Type B pancreatic cell (in vitro differentiated cells): ENCODE measurements around the gene COLGALT1. TPM values are rescaled to one million over a fixed set of nuclear protein-coding genes. Genes with fewer than 3 reads are reported as not detected.

Source experiments
- DNase-seq: peaks from one replicate; pipeline ENCODE4 v3.0.0; 2021; ENCODE audit warnings: mixed read lengths; ENCODE audit not compliant: unreplicated experiment; ENCODE audit errors: extremely low spot score
- H3K27ac Mint-ChIP-seq: 2 replicates; pipeline ENCODE4 v1.8.0; 2021; ENCODE audit warnings: mild to moderate bottlenecking, mixed read lengths
- H3K27me3 Mint-ChIP-seq: 2 replicates; pipeline ENCODE4 v1.8.0; 2021; ENCODE audit warnings: mixed read lengths
- H3K36me3 Mint-ChIP-seq: 2 replicates; pipeline ENCODE4 v1.8.0; 2021; ENCODE audit warnings: mixed read lengths
- H3K4me1 Mint-ChIP-seq: one replicate; pipeline ENCODE4 v1.8.0; 2021; ENCODE audit warnings: mixed read lengths; ENCODE audit not compliant: unreplicated experiment
- H3K4me3 Mint-ChIP-seq: 2 replicates; pipeline ENCODE4 v1.8.0; 2021; ENCODE audit warnings: mild to moderate bottlenecking, mixed read lengths
- H3K9me3 Mint-ChIP-seq: 2 replicates; pipeline ENCODE4 v1.8.0; 2021; ENCODE audit warnings: mixed read lengths
- CTCF ChIP-seq: fragments of 200-600 bp; sonication (generic); conservative IDR thresholded peaks from 2 replicates; pipeline ENCODE4 v1.5.0; 2021; ENCODE audit warnings: antibody characterized with exemption, mild to moderate bottlenecking
- total RNA-seq: library from RNA; stranded (reverse); gene quantifications from 2 replicates; pipeline ENCODE4 v1.2.1, GENCODE V29; 2021; ENCODE audit warnings: low replicate concordance

The COLGALT1 gene
- total RNA-seq, 1 donor from 2014 or later: 73.7 TPM

- Mint-ChIP-seq H3K36me3 (no peaks in the 10 kb centered on the region), H3K27me3 (peaks cover 5% of the 10 kb centered on the region), H3K4me3 (no peak overlapping the region), H3K9me3 (peaks cover 3% of the 10 kb centered on the region), H3K4me1 (no peaks in the 10 kb centered on the region), H3K27ac (no peak overlapping the region)
- no peak for DNase-seq
- TF ChIP-seq CTCF: no peak
Measured at GRCh38 chr19:17528610-17529009, 26.8 kb upstream of the COLGALT1 start.

GRCh38 chr19:17529239-17530158, 25.9 kb upstream of the COLGALT1 start:
- Mint-ChIP-seq H3K36me3 (no peaks in the 10 kb centered on the region), H3K4me3 (no peak overlapping the region), H3K9me3 (peaks cover 3% of the 10 kb centered on the region), H3K27ac (no peak overlapping the region), H3K4me1 (no peaks in the 10 kb centered on the region), H3K27me3 (peaks cover 5% of the 10 kb centered on the region)
- no peak for DNase-seq
- no peak for TF ChIP-seq CTCF

GRCh38 chr19:17530586-17530985, 24.9 kb upstream of the COLGALT1 start:
- H3K4me1 Mint-ChIP-seq: no peaks in the 10 kb centered on the region
- no peak for TF ChIP-seq CTCF
- H3K4me3 Mint-ChIP-seq: no peak overlapping the region
- peaks cover 3% of the 10 kb centered on the region for H3K9me3 Mint-ChIP-seq
- H3K36me3 Mint-ChIP-seq: no peaks in the 10 kb centered on the region
- H3K27me3 Mint-ChIP-seq: peaks cover 5% of the 10 kb centered on the region
- DNase-seq: no peak
- no peak overlapping the region for H3K27ac Mint-ChIP-seq

- H3K4me3 Mint-ChIP-seq: no peak overlapping the region
- peaks cover 14% of the 10 kb centered on the region for H3K27me3 Mint-ChIP-seq
- H3K4me1 Mint-ChIP-seq: no peaks in the 10 kb centered on the region
- TF ChIP-seq CTCF: no peak
- no peak overlapping the region for H3K27ac Mint-ChIP-seq
- no peaks in the 10 kb centered on the region for H3K36me3 Mint-ChIP-seq
- peaks cover 3% of the 10 kb centered on the region for H3K9me3 Mint-ChIP-seq
- DNase-seq: no peak
Measured at GRCh38 chr19:17532116-17532515, 23.3 kb upstream of the COLGALT1 start.

GRCh38 chr19:17532557-17532956, 22.9 kb upstream of the COLGALT1 start:
- Mint-ChIP-seq H3K9me3 (peaks cover 3% of the 10 kb centered on the region), H3K4me1 (no peaks in the 10 kb centered on the region), H3K27ac (no peak overlapping the region), H3K27me3 (peaks cover 17% of the 10 kb centered on the region), H3K4me3 (no peak overlapping the region), H3K36me3 (no peaks in the 10 kb centered on the region)
- TF ChIP-seq CTCF: no peak
- no peak for DNase-seq
